Measurements from ENCODE around the gene TNFAIP2. TPM values are rescaled to one million over a fixed set of nuclear protein-coding genes. Genes with fewer than 3 reads are reported as not detected.

TNFAIP2 gene
- total RNA-seq, 2 donors from 2014 or later, result 6.3 to 20.6 TPM

GRCh38 chr14:103186241-103186822 is 63.1 kb downstream of the TNFAIP2 start:
- H3K27me3 Mint-ChIP-seq, result peaks cover 51% of the 10 kb centered on the region
- no peak for DNase-seq
- peaks cover 5% of the 10 kb centered on the region for H3K4me1 Mint-ChIP-seq
- H3K9me3 ChIP-seq (ENCODE audit: control insufficient read depth, low read length, poor library complexity, severe bottlenecking), result no peaks in the 10 kb centered on the region
- H3K27ac Mint-ChIP-seq, result no peak overlapping the region
- ATAC-seq, result no peak
- H3K4me3 Mint-ChIP-seq, result no peak overlapping the region
- H3K36me3 Mint-ChIP-seq (ENCODE audit: low read depth), result no peaks in the 10 kb centered on the region

Other genes starting within 250 kb of the TNFAIP2 start
- gene AMN, start 200.8 kb upstream of the TNFAIP2 start, total RNA-seq, result 1 to 10 TPM in 1 of 2 donors, under 1 TPM in 1; 0.65 to 2.3 TPM
- gene CDC42BPB, start 65.9 kb upstream of the TNFAIP2 start, total RNA-seq, result 10 to 100 TPM; 11.6 to 16.3 TPM
- gene LBHD2, start 39.3 kb upstream of the TNFAIP2 start, total RNA-seq, result not detected
- not detected for gene EXOC3L4, start 28.7 kb upstream of the TNFAIP2 start, total RNA-seq
- 100 to 1,000 TPM; 649 to 800 TPM for gene EIF5, start 210.8 kb downstream of the TNFAIP2 start, total RNA-seq